HG03558 (cell line): ENCODE measurements around the gene PLN.

Source experiments
- ATAC-seq: cut with Tn5 transposase; IDR thresholded peaks from one replicate; pipeline ENCODE4 v1.9.1; 2021; ENCODE audit warnings: moderate number of reproducible peaks; ENCODE audit not compliant: unreplicated experiment; ENCODE audit errors: extremely low read depth

PLN gene

DNA sequence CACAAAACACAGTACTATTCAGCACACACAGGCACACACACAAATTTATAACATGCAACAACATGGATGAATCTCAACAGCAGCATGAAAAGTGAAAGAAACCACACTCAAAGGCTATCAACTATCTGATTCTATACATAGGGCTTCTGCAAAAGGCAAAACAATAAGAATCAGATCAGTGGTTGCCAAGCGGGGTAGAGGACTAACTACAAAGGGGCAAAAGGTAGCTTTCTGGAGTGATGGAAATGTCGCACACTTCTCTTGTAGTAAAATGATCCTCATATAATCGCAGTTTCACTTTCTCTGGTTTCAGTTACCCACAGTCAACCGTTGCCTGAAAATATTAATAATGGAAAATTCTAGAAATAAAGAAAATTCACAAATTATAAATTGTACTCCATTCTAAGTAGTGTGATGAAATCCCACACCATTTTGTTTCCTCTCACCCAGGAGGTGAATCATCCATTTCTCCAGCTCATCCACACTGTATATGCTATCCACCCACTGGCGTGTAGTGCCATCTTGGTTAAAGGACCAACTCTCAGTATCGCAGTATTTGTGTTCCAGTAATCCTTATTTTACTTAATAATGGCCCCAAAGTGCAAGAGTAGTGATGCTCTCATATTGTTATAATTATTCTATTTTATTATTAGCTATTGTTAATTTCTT, 12.8 kb upstream of the PLN start:
- no peak for ATAC-seq

DNA sequence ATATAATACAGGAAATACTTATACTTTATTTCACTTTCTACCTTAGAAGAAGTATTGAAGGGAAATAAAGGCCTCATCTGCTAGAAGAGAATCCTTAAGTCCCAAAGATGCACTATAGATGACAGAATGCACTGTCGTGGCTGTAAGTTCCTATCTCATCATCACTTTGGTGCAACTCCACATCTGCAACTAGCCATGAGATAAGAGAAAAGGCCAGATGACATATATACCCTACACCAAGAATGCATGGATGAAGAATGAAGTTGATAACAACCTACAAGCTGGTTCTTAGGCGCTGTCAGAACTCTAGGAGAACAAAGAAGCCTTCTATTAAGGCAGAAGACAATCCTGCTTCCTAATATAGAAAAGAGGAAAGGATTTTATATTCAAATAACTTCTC, 11.6 kb upstream of the PLN start:
- ATAC-seq: no peak

DNA sequence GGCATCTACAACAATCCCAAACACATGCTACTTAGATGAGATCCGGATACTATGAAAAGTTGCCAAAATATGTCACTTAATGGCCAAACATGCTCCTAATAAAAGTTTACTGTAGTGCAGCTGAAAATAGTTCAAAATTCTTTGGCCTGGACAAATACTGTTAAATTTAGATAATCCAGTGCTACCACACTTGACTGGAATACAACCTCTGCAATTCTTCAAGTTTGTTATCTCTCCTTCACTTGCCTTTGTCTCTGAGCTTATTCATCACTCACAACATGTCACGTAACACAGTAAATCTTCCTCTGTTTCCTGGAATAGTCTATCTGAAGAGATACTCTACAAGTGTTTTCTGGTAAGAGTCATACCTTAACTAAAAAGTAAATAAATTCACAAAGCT, 10.5 kb upstream of the PLN start:
- ATAC-seq: no peak

DNA sequence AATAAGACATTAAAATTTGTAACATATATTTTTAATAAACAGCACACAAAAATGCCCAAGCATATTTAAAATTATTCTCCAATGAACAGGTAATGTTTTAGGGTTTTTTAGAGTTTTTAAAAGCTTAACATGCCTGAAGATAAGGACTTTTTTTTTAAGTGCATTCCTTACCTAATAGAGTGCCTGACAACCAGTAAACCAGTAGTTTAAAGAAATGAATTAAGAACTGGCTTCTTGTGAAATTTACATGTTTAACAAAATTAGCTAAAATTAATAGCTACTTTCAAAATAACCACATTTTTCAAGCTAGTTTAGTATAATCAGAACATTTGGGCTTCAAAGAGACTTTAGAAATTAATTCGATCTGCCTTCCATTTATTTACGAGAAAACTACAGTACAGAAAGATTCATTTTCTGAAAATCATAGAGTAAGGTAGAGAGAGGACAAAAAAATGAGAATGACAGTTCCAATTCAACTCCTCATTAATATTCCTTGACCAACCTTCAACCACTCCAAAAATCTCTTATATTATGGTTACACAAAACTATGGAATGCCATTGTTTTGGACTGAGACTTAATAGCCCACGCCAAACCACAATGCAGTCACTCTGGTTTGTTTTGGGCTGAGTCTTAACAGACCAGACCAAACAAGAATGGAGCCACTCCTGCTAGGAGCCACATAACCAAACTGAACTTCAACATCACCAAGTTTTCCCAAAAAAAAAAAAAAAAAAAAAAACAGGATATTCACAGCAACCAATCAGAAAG, 5.7 kb upstream of the PLN start:
- no peak for ATAC-seq

DNA sequence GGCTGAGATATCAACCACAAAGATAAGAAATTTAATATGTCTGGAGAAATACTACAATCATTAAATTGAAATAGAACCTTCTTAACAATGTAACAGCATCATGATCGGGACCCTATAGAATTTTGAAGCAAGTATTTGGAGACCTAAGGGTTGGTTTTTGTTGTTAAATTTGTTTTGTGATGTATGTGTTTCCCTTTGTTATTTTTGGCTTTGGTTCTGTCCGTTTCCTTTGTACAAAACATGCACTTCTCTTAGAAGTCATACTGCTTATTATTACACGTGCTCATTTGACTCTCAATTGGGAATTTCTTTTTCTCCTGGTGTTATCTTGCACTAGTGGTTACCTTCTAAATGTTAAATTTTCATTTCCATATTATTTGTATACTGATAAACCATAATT, 4.0 kb upstream of the PLN start:
- no peak for ATAC-seq

DNA sequence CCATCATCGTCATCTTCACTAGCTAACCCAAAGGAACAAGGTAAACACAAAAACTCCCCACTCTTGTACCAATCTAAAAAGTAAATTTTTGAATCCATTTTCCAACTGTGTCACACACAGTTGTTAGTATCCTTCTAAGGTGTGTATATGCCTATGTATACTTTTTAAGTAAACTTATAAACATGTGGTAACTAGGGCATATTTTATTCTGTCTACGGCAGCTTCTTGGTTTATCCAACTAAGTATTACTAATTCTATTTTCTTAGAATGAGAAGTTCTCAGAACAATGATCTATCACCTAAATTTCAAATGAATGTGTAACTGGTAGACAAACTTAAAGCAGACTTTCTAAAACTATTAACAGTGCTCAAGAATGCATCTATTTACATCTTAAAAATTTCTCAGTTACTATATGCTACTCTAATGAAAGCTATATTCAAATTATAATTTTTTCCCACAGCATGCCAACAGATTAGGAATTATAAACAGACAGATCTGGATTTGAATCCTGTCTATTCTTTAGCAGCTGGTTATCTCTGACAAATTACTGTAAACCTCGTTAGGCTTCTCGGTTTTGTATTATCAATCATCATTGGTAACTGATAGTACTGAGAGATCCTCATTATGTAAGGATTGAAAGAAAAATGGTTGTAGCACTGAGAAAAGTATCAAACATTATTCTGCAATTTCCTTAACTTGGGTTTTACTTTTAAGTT, 1.8 kb upstream of the PLN start:
- no peak for ATAC-seq

DNA sequence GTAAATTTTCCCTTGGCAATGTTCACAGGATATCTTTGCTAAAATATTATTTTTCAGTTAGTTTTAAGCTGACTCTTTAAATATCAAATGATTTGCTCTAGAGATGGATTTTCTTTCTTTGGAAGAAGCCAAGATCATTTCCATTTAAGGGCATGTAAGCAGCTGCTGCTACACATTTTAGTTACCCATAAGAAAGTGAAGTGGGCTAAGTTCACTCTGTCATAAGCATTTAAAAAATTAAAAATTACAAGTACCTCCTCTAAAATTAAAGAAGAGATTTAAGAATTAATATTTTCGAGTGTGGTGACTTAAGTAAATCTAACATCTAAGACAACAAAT, 1.2 kb upstream of the PLN start:
- no peak for ATAC-seq

DNA sequence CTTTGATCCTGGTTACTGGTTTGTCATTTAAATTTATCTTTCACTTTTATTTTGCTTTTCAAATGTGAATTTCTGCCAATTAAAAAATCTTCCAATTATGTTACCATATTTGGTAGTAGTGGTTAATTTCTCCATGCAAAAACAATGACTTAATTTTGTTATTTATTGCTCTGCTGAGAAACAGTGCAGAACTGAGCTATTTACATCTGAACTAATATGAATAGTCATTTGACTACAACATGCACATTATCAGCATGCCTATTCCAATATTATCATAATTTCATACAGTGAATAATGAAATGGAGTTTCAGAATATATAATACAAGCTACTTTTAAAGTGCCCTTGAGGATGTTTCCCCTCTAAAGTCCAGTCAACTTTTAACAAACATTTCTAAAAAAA, 517 bp downstream of the PLN start:
- no peak for ATAC-seq

DNA sequence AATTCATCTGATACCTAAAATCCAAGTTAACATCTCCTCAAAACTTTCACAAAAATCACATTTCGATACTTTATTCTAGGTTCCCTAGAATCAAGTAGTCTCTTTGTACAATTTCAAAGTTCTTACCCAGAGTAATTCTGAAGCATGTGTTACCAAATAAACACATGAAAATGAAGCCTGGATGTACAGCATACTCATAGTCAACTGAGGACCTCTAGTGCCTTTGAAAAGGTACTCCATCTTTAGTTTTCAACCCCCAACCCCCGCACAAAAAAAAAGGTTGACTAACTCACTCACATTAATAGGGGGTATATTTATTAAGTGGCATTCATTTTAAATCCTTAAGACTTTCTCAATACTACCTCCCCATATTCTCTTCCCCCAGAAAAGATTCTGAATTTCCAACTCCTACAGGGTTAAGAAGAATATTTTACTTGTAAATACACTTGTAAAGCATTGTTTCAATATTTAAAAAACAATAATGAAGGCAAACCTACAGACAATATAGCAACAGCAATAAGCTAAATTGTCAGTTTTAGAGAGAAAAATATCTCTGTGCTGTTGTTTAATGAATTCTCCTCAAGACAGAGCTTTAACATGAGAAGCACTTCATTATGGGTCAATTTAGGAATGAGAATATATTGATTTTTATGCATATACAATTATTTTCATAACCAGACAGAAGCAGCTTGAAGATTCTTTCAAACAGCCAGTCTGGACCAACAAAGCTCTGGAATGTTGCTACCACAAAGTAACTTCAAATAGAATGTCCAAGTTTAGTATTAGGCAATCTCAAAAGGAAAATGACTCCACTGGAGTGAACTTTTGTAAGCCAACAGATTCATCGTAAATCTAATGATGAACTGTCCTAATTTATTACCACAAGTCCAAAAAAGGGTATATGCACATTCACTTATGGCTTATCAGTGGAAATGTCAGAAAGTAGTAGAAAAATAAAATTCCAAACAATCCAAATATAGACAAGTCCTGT, 3.3 kb downstream of the PLN start:
- peak; percentile 70 for ATAC-seq

DNA sequence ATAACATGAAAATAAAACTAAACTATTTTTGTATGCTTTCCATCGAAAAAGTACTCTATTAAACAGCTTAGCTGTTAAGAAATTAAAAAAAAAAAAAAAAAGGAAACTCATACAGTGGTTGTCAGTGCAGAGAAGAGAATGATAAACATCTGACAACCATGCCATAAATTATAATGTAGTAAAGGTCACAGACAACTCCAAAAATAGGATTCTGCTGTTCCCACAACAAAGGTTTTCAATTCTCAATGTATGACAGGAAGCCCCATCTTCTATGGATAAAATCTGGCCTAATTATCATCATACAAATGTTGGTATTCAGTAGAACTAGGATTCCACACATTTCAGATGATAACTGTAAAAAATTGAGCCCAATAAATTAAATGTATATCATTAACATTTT, 5.0 kb downstream of the PLN start:
- ATAC-seq: no peak

DNA sequence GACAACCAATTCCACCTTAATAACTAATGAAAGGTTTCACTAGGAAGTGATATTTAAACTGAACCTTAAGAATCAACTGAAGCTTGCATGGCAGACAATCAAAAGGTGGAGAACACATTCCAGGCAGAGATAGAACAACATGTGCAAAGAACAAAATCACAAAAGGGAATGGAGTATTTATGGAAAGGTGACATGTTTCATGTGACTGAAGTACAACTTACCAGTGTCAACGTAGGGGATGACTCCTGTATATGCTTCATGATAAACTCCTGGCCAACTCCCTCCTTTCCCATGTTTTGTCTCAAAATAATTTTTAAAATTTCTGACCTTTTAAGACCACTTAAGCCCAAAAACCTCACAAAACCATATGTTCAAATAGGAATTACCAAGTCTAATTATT, 6.6 kb downstream of the PLN start:
- no peak for ATAC-seq

DNA sequence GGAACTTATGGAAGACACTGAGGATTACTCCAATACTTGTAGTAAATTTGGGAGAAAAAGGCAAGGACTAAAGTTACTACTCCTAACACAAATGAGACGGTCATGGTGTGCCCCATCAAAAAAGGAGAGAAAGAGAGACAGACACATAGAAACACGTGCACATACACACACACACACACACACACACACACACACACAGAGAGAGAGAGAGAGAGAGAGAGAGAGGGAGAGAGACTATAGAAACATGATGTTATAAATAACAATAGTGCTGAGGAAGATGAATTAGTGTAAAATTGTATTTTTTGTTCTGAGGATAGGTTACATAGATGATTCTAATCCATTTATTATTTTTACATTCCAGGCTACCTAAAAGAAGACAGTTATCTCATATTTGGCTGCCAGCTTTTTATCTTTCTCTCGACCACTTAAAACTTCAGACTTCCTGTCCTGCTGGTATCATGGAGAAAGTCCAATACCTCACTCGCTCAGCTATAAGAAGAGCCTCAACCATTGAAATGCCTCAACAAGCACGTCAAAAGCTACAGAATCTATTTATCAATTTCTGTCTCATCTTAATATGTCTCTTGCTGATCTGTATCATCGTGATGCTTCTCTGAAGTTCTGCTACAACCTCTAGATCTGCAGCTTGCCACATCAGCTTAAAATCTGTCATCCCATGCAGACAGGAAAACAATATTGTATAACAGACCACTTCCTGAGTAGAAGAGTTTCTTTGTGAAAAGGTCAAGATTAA, 10.5 kb downstream of the PLN start:
- no peak for ATAC-seq

DNA sequence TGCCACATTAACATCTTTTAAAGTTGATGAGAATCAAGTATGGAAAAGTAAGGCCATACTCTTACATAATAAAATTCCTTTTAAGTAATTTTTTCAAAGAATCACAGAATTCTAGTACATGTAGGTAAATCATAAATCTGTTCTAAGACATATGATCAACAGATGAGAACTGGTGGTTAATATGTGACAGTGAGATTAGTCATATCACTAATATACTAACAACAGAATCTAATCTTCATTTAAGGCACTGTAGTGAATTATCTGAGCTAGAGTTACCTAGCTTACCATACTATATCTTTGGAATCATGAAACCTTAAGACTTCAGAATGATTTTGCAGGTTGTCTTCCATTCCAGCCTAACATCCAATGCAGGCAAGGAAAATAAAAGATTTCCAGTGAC, 11.6 kb downstream of the PLN start:
- no peak for ATAC-seq

DNA sequence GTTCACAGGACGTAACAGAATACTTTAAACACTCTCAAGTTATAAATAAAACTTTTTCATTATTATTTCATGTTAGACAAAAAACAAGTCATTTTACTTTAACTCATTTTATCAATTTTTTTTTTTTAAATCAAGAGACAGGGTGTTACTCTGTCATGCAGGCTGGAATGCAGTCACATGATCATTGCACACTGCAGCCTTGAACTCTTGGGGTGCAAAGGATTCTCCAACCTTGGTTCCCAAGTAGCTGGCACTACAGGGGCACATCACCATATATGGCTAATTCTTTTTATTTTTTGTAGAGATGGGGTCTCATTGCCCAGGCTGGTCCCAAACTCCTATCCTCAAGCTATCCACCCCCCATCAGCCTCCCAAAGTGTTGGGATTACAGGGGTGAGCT, 14.2 kb downstream of the PLN start:
- ATAC-seq: no peak

DNA sequence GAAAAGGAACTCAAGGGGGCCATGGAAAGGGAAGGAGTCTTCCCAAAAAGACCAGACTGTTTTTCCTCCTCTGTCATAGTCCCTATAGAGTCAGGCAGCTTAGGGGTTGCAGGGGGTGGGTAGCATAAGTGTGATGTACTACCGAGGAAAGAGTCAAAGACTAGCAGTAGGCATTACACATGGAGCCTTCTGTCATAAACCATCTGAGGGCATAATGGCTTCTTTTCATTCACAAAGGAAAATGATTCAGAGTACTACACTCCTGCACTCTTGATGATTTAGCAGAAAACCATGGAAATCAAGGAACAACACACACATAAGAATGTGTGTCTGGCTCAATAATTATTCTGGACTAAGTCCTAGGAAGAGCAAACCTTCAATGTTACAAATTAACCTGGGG, 14.9 kb downstream of the PLN start:
- no peak for ATAC-seq

DNA sequence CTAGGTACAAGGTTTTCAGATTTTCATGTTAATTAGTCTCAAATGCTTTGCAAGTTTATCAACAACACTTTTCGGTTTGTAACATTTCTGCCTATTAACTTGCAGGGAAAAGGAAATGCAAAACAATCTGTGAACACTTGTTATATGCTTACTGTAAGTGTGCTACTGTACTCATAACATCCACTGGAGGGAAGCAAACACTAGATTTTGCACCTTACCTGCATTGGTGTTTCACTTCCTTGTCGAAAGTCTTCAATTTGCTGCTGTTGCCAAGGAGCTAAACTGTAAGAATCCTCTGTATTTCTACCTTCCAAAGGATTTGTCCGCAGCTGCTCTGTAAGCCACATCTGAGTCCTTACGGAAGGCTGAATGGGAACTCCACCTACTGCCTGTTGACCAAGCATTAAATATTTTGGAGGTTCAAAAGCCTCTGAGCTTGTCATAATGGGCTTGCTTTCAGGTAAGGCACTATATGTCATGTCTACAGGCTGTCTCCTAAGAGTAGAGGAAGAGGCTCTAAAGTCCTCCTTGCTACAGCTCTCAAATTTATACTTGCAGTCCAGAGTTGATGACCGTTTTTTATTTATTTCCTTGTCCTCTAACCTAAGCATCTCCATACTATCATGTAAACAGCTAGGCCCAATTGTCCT, 17.3 kb downstream of the PLN start:
- peak; percentile 97 for ATAC-seq

DNA sequence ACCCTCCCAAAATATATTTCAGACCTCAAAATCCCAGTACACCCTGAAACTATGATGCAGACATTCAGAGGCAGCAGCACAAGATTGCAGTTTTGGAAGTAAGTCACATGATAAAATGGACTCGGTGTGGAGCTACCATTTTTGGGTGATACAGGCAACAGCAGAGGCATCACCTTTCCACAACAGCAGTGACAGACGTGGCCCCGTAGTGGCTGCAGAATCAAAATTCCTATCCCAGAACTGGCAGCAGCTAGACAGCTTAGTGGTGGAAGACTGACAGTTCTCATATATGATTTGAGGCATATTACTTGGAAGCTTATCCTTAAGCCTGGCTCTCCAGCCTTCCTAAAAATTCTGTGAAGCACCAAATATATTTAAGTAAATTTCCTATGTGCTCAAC, 19.9 kb downstream of the PLN start:
- no peak for ATAC-seq

DNA sequence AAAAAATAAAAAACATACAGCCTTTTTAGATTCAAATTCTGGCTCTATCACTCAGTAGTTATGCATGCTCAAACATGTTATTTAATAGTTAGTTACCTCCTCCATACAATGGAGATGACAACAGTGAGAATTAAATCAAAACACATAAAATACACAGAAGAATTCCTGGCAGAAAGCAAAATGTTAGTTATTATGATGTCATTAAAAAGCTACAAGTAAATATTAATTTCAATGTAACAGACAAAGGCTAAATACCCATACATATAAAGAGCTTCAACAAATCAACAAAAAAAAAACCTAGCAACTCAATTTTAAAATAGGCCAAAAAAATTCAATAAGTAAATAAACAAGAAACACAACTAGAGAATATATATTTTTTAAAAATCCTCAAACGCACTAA, 21.4 kb downstream of the PLN start:
- no peak for ATAC-seq

DNA sequence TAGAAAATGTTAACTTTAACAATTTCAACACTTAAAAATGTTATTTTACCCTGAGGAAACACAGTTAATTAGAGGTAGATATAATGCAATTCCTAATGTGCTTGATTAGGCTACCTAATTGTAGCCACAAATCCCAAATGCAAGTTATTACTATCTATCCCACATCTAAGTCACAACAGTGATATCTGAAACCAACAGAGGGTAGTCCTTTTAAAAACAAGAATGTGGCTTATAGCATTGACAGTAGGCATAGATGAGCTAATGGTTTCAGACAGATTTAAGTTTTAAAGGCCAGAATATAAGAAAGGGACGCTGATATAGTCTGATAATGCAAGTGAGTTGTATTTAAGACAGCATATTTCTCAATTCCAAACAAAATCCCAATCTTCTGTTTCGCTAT, 23.0 kb downstream of the PLN start:
- ATAC-seq: no peak
